Measurements from ENCODE around the gene TGM5.
"Not testable (repeated sequence)": the region's sequence is repeated elsewhere in the genome, so short reads cannot be mapped to it uniquely, and the experiment has no call there.

The TGM5 gene

DNA sequence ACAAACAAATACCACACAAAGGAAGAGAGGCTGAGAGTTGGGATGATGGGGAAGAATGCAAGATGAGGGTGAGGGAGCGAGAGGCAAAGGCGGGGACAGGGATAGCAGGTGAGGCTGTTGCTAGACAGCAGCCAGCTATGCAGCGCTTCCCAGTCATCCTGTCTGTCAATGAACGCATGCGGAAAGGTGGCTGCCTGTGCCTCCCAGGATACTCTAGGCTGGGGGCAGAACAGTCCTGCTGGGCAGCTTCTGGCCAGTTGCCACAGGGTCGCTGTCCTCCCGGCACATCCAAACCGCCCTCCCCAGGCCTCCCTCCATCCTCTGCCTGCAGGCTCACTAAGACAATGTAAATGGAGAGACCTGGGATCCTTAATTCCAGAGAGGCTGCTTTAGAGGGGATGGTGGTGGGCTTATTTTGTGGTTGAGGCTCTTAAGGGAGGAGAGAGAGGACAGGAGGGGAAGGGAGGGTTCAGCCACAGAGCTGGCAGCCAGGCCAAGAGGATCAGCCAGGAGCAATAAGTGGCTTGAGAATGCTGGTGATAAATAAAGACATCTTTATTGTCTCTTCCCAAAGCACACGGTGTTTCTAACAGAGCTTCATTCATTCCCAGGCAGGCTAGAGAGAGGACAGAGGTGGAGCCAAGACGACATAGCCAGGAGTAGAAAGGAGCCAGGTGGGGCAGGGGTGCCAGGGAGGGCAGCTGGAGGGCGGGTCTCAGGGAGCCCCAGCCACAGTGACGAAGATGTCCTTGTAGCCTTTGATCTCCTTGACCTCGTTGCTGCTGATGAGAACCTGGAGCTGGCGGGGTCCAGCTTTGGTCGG is 9.2 kb upstream of the TGM5 start:
- DNase-seq = no peak

DNA sequence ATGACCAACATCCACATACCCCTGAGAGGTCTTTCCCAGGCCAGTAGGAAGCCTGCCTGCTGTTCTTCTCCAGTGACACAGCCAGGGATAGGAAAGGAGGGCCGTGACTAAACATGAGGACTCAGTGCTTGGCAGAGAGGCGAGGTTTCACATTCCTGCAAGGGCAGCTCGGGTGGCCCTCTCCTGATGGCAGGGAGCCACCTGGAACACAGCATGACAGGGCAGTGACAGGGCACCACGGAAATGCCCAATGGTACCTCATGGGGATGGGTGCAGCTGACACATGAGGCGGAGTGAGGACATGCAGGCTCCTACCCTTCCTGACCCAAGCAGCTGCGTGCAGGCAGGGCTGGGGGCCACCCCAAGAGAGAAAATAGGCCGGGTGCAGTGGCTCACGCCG is 7.4 kb upstream of the TGM5 start:
- DNase-seq = no peak

DNA sequence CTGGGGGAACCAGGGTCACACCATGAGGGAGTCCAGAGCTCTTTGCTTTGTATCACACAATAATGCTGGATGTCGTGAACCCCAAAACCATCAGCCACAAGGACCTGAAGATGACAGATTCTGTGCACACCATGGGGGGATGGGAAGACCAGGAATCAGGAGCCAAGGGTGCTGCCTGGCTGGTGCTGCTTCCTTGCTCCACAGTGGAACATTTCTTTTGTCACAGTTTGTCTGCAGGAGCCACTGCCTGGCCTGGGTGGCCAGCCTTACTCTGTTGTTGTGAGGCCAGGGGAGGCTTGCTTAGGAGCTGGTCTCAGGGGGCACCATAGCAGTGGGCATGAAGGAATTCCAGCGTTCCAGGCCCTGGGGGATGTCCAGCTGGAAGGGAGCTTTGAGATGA is 6.5 kb upstream of the TGM5 start:
- no peak for DNase-seq

DNA sequence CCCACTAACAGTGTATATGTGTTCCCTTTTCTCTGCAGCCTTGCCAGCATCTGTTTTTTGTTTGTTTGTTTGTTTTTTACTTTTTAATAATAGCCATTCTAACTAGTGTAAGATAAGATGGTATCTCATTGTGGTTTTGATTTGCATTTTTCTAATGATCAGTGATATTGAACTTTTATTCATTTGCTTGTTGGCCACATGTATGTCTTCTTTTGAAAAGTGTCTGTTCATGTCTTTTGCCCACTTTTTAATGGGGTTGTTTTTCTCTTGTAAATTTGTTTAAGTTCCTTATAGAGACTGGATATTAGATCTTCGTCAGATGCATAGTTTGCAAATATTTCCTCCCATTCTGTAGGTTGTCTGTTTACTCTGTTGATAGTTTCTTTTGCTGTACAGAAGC is 5.2 kb upstream of the TGM5 start:
- DNase-seq = not testable (repeated sequence)

DNA sequence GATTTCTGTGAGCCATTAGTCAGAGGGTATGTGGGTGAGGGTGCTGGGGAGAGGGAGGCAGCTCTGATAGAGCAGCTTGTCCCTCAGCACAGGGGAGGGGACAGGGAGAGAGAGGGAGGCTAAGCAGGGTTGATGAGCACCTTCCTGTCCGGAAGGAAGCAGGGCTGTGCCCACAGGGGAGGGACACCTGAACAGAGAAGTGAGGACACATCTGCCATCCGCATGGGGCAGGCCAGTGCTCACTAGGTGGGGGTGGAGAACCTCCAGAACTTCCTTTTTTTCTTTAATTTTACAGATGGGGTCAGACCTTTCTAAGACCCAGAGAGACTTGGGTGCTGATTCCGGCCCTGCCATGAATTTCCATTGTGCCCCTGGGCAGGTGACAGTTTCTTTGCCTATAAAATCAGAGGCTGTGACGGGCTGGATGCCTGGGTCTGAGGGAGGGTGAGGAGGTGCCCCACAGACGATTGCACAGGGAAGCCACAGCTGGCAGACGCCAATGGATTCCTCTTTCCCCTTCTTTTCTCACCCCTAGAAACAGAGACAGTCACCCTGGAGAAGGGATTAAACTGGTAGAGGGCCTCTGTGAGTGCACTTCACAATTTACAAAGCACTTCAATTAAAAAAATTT is 4.1 kb upstream of the TGM5 start:
- DNase-seq = no peak

DNA sequence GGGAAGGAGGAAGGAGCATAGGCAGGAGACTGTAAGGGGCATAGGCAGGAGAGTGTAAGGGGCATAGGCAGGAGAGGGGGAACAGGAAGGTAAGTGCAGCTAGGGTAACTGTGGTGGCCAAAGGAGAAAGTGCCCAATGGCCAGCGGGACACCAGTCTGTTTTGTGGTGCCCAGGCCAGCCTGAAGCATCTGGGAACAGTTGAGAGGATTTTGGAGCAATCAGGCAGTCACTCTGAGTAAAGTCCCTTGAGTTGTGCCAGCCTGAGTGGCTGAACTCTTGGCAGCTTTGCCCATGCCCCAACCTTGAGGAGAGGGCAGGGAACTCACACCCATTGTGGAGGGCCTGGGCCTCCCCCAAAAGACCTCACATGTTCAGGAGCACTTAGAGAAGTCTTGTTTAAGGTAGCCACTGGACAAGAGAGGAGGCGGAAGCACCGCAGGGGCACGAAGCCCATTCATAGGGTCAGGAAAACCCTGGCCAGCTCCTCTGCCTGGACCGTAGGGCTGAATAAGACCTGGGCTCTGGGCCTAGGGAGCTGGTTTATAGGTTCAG is 3.5 kb upstream of the TGM5 start:
- DNase-seq = no peak

DNA sequence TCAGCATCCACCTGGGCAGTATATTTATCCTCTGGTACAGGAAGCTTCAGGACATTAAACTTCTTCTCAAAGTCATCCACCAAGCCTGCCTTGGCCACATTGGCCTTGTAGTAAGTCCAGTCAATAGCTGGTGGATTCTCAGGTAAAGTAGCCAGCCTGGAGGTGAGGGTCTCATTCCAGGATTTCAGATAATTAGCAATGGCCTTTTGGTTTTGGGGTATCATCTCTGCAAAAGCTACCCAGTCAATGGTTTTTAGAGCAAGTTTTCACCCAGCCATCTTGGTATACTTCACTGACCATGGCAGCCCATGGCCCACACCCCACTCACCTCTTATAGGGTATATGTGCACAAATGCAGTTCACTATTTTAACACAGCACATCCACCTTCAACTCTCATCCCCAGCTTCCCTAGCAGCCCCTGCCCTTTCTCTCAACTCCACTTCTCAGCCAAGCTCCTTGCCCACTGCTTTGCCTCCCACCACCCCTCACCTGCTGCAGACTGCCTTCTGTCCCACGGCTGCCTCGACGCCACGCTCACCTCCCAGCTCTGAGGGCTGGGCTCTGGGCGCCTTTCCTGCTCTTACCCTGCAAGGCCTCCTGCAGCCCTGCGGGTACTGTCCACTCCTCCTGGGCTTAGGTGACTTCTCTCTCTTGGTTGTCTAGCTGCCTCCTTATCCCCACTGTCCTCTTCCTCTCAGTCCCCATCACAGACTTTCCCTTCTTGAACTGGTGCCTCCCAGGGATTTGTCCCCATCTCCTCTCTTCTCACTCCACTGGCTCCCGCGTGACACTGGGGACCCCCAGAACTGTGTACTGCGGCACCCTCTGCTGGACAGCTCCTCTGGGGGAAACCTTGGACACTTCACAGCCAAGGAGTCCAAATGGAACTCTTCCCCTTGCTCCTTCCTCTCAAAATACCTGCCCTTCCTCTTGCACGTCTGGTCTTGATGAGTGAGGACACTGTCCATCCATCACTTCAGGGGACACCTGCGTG is 1.7 kb upstream of the TGM5 start:
- DNase-seq = peak; percentile 22 to 34

DNA sequence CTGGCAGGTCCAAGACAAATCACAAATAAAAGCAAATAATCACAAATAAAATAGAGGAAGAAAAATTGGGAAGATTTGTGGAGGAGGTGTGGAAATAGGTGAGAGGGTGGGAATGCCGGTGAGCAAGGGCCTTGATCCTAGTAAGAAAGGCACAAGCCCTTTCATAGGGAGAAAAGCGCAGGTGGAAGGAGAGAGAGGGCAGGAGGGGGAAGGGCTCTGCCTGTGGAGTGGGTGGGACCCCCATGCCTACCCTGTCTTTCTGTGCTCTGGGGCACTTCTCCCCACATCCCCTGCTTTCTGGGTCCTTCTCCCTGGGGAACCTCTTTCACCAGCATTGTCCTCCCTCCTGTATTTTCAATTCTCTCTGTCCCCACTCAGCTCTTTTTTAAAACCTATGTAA is 711 bp upstream of the TGM5 start:
- DNase-seq = no peak

DNA sequence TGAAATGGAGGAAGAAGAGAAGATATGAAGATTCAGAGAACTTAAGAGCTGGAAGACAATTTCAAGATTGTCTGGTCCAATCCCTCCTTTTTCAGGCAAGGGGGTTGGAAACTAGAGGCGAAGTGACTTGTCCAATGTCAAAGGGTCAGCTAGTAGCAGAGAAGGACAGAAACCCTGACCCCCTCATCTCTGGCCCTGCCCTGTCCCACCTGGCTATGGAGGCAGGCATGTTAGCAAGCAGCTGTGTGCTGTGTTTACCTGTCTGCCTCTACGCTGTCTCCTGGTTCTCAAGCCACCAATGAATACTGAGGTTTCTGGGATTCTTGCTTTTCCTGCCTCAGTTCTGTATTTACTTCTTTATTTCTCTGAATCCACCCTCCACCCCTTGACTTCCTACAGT is 342 bp downstream of the TGM5 start:
- no peak for DNase-seq

DNA sequence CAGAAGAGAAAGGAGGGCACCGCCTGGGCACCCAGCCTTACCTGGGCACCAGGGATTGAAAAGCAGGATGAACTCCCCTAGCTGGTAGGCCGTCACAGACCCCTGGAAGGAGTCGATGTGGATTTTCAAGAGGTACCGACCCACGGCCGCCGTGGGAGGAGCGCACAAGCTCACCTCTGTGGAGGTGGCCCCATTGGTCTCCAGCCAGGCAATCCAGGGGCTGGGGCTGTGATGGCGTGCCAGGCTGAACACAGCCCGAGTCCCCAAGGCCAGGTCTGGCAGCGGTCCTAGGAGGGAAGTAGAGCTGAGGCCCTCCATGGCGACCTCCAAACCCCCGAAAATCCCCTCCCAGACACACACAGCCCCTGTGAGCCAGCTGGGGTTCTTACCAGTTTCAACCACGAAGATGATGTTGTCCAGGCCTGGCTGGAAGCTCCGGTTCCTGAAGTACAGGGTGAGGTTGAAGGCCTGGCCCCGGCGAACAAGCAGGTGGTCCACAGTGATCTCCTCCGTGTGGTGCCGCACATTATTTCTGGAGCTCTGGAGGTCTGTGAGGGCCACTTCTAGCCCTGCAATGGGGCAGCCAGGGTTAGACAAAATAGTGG is 6.6 kb downstream of the TGM5 start:
- no peak for DNase-seq

DNA sequence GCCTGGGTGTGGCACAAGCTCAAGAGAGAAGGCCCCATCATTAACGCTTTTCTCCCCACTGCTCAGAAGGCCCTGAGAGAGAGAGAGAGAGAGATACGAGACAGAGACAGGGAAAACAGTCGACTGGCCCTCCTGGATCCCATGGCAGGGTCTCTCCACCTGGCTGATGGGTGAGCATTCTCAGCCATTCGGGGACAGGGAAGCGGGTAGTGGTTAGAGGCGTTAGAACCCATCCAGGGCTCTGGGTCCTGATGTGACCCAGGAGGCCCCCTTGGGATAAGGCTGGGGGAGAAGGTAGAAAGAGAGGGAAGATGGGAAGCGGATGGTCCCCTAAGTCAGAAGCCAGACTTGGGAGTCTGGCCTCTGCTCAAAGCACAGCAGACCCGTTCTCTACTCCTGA is 7.9 kb downstream of the TGM5 start:
- DNase-seq = no peak

DNA sequence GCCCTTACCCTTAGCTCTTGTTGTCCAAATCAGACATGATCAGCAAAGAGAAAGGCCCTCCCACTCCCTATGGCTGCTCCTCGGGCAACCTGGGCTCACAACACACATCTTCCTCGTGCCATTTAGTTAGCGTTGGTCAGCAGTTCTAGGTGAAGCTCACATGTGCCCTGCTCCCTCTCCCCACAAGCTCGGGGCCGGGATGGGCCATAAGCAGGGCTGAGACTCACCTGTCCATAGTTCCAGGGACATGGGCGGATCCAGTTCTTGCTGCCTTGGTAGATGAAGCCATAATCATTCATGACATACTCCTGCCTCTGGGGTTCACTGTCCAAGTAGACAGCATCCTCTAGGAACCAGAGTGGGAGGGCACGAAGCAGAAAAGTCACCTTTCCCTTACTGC is 10.4 kb downstream of the TGM5 start:
- no peak for DNase-seq

DNA sequence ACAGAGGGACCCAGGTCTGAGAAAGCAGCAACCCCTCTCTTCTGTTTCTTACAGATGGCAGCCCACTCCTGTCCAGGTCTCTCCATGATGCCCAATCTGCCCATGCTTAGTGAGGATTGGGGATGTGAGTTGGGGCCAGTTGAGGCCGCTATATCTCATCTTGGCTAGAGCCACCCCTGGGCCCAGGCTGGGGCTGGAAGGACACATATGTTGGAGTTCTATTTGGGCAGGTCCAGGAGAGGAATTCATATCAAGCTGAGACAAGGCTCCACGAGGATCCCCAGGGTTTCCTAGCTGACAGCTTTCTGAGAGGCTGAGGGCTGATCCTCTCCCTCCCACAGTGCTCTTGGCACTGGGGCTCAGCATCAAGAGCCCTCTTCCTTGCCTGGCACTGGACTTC is 11.4 kb downstream of the TGM5 start:
- DNase-seq = no peak

DNA sequence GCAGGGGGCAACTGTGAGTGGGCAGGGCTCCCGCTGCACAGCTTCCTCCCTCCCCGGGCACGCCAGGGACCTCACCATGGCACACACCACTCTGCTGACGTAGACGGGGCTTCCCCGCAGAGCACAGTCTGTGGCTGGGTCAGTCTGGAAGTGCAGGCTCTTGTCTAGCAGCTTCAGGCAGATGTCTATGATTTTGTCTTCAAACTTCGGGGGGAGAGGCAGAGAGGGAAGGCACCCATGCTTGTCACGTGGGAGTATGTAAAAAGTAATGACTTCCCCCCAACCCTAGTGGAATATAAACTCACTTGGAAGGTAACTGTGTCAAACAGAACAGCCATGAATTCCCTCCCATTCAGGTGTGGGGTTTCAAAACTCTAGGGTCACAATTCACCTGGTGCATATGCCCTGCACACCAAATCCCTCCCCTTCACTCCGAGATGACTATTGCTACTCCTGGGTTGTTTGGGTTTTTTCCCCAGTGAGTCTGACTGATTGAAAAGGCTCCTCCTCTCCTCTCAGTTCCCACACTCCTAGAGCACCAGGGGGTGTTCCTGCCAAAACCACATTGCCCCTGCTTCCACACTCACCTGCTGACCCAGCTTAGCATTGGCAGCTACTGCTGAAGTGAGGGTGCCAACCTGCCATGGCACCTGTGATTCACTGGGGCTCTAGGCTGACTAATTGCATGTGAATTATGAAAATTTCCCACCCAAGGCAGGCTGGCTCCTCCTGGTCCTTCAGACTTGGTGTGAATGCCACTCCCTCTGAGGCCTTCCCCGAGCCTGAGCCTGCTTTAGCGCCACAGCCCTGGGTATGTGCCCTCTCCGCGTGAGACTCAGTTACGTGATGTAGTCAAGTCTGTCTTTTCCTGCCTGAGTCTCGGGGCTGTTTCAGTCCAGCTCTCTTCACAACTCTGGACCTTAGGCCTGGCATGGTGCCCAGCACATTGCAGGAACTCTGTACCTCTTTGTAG is 13.0 kb downstream of the TGM5 start:
- peak; percentile 21 to 40 for DNase-seq

DNA sequence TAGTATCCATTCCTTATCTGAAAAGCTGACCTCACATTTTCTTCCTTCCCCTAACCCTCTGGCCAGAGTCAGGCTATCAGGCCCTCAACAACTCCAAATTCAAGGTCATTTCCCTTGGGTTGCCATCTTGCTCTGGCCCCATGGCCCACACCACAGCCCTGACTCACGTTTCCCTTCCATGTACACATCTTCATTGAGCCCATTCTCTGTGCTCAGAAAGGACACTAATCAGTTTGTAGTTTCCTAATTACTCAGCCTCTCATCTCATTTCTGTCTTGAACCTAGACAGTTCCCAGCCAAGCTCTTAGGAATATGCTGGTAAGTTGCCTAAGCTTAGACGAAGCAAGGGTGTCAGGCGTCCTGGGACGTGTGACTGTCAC is 14.9 kb downstream of the TGM5 start:
- peak; percentile 18 to 39 for DNase-seq

DNA sequence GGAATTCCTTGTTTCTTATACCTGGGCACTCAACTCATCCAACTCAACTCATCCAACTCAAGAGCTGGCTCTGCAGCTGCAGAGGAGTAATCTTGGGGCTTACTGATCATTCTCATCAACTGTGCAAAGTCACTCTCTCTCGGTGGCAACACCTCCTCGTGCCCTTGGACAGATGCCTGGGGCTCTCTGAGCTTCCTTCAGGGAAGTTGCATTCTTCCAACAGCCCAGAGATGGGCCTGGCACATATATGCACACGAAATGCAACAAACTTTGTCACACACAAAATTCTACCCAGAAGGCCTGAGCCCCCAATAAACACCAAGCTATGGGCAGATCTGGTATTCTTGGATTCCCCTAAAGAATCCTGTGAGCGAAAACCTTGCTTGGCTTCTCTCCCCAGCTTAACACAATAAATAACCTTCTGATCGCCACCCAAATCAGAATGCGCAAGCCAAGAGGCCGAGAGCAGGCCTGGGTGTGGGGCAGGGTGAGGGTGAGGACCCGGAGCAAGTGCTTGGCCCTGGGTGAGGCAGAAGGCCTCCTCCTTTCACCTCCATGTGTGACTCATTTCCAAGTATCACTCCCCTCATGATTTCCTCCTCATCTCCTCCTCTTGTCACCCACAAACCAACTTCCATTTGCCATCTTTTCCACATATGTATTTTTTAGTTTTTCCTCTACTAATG is 15.4 kb downstream of the TGM5 start:
- peak in 1 of 2 experiments; percentile 19 for DNase-seq

DNA sequence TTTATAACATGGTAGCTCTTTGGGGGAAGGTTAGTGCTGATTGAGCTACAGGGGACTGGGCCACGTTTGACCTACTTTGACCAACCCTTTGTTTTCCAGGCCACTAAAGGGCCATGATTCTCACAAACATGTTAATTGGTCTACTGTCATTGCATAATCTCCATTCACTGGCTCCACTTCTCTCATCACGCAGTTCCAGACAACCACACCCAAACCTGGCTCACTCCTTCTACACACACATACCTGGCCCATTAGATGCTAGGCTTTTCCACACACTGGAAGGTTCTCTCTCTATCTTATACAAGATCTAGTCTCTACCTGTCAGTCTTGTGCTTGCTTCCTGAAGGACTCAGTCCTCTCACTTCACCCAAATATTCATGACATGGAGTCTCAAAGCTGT is 15.9 kb downstream of the TGM5 start:
- DNase-seq = no peak

DNA sequence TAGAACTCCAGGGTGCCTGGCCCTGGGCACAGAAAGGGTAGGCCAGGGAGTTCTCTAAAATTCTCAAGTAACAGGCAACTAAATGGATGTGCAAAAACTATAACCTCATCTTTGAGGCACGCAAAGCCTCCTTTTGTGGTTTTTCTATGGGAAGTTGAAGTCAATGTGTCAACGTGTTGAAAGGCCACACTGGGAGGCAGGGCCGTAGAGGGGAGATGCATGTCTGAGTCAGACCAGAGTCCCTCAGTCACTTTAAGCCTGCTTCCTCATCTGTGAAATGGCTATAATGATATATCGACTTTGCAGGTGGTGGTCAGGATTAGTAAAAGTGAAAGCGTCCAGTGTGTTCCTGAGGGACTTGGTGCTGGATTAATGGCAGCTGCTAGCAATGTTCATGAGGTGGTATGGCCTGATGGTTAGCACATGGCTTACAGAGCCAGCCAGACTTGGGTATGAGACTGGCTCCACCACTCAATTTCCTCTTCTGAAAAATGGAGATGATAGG is 17.0 kb downstream of the TGM5 start:
- peak in 1 of 2 experiments; percentile 24 for DNase-seq

DNA sequence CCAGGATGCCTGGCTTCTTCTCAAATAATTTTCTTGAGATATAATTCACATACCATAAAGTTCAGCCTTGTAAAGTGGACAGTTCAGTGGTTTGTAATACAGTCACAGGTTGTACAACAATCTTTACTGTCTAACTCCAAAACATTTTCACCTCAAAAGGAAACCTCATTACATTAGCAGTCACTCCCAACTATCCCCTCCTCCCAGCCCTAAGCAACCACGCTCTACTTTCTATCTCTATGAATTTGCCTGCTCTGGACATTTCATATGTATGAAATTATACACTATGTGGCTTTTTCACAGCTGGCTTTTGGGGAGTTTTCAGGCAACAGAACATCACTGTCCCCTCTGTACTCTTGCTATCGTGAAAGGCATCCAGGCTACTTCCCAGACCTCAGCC is 17.5 kb downstream of the TGM5 start:
- DNase-seq = no peak

DNA sequence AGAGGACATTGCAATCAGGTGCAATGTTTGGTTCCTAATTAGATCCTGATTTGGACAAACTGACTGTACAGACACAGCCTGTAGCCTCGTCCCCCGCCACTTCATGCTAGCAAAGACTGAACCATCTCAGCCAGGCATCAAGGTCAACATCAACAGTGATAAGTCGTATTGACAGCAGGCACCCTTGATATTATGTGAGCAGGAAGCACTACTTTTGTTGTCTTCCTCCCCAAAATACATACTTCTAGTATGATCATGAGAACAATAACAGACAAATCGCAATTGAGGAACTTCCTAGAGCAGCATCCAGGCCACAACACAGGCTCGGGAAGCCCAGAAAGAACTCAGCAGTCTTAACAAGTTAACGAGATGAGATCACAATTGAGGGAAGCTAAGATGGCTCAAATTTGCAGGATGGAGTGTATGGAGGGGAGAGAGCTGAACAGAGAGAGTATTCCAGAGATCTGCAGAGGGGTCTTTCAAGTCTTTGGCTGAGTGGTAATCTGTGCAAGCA is 20.4 kb downstream of the TGM5 start:
- DNase-seq = no peak

All from activated CD4-positive, alpha-beta T cell treated with anti-CD3 and anti-CD28 coated beads, Interleukin-2, amount 50 U/mL, for 48 hours (primary cell).